H9 (cell line): ENCODE measurements around the gene MRTFB. TPM values are rescaled to one million over a fixed set of nuclear protein-coding genes. Genes with fewer than 3 reads are reported as not detected.

Experiments
- DNase-seq: peaks from one replicate; pipeline ENCODE4 v3.0.0-alpha.2; 2017
- H2AFZ ChIP-seq: one replicate; pipeline ENCODE4 v1.6.1; 2013; ENCODE audit warnings: mild to moderate bottlenecking, low read length, control low read depth, moderate library complexity
- H2AK5ac ChIP-seq: 2 replicates; pipeline ENCODE4 v1.6.1; 2013; ENCODE audit warnings: low read length, control low read depth, mixed read lengths; ENCODE audit not compliant: insufficient read length
- H2BK120ac ChIP-seq: one replicate; pipeline ENCODE4 v1.6.1; 2013; ENCODE audit warnings: low read depth, mild to moderate bottlenecking, low read length, control low read depth, inconsistent platforms; ENCODE audit not compliant: poor library complexity, severe bottlenecking
- H2BK12ac ChIP-seq: 2 replicates; pipeline ENCODE4 v1.6.1; 2013; ENCODE audit warnings: low read length, control low read depth, mixed read lengths, low read depth; ENCODE audit not compliant: insufficient read length
- H2BK15ac ChIP-seq: 2 replicates; pipeline ENCODE4 v1.6.1; 2013; ENCODE audit warnings: low read depth, low read length, control low read depth
- H2BK20ac ChIP-seq: one replicate; pipeline ENCODE4 v1.6.1; 2013; ENCODE audit warnings: low read depth, mild to moderate bottlenecking, low read length, control low read depth, inconsistent platforms; ENCODE audit not compliant: poor library complexity, severe bottlenecking
- H2BK5ac ChIP-seq: 2 replicates; pipeline ENCODE4 v1.6.1; 2013; ENCODE audit warnings: low read length, control low read depth, mixed read lengths; ENCODE audit not compliant: insufficient read length
- H3K14ac ChIP-seq: 2 replicates; pipeline ENCODE4 v1.6.1; 2013; ENCODE audit warnings: low read length, control low read depth; ENCODE audit not compliant: insufficient read depth
- H3K18ac ChIP-seq: 2 replicates; pipeline ENCODE4 v1.6.1; 2013; ENCODE audit warnings: low read depth, mild to moderate bottlenecking, mixed read lengths, low read length, control low read depth; ENCODE audit not compliant: insufficient read length
- H3K23ac ChIP-seq: 2 replicates; pipeline ENCODE4 v1.6.1; 2013; ENCODE audit warnings: low read length, control low read depth, mixed read lengths, low read depth; ENCODE audit not compliant: insufficient read length
- H3K23me2 ChIP-seq: 2 replicates; pipeline ENCODE4 v1.6.1; 2013; ENCODE audit warnings: low read depth, mild to moderate bottlenecking, mixed read lengths, low read length, control low read depth; ENCODE audit not compliant: insufficient read length, poor library complexity, severe bottlenecking
- H3K27ac ChIP-seq: 2 replicates; pipeline ENCODE4 v1.5.1; 2013; ENCODE audit warnings: low read length, control low read depth, mixed read lengths, low read depth; ENCODE audit not compliant: insufficient read length
- H3K27me3 ChIP-seq: 2 replicates; pipeline ENCODE4 v1.6.1; 2013; ENCODE audit warnings: low read length, control low read depth, inconsistent platforms; ENCODE audit not compliant: insufficient read depth
- H3K4ac ChIP-seq: 2 replicates; pipeline ENCODE4 v1.6.1; 2013; ENCODE audit warnings: low read depth, mild to moderate bottlenecking, control low read depth, inconsistent platforms, low read length, moderate library complexity
- H3K4me1 ChIP-seq: 2 replicates; pipeline ENCODE4 v1.6.1; 2013; ENCODE audit warnings: low read length, control low read depth, inconsistent platforms; ENCODE audit not compliant: insufficient read depth
- H3K4me2 ChIP-seq: 2 replicates; pipeline ENCODE4 v1.6.1; 2013; ENCODE audit warnings: low read length, control low read depth, mixed read lengths; ENCODE audit not compliant: insufficient read length, insufficient read depth
- H3K56ac ChIP-seq: 2 replicates; pipeline ENCODE4 v1.6.1; 2013; ENCODE audit warnings: low read depth, mild to moderate bottlenecking, mixed read lengths, low read length, control low read depth; ENCODE audit not compliant: insufficient read length
- H3K79me1 ChIP-seq: 2 replicates; pipeline ENCODE4 v1.6.1; 2013; ENCODE audit warnings: low read depth, mild to moderate bottlenecking, moderate library complexity, low read length, control low read depth, inconsistent platforms; ENCODE audit not compliant: insufficient read depth, poor library complexity, severe bottlenecking
- H3K79me2 ChIP-seq: 2 replicates; pipeline ENCODE4 v1.6.1; 2013; ENCODE audit warnings: low read length, control low read depth, inconsistent platforms; ENCODE audit not compliant: insufficient read depth
- H3K9ac ChIP-seq: 2 replicates; pipeline ENCODE4 v1.6.1; 2013; ENCODE audit warnings: low read length, control low read depth, mixed read lengths; ENCODE audit not compliant: insufficient read length; ENCODE audit errors: extremely low read depth
- H3K9me3 ChIP-seq: one replicate; pipeline ENCODE4 v1.6.1; 2013; ENCODE audit warnings: low read depth, low read length, inconsistent platforms; ENCODE audit not compliant: control insufficient read depth
- H3T11ph ChIP-seq: one replicate; pipeline ENCODE4 v1.6.1; 2013; ENCODE audit warnings: mild to moderate bottlenecking, low read length, control low read depth, inconsistent platforms
- H4K20me1 ChIP-seq: one replicate; pipeline ENCODE4 v1.6.1; 2013; ENCODE audit not compliant: control insufficient read depth, insufficient read length, insufficient read depth
- H4K5ac ChIP-seq: 2 replicates; pipeline ENCODE4 v1.6.1; 2013; ENCODE audit warnings: low read depth, mild to moderate bottlenecking, mixed read lengths, low read length, control low read depth; ENCODE audit not compliant: insufficient read length
- H4K8ac ChIP-seq: replicated peaks from 2 replicates; pipeline ENCODE4 v1.6.1; 2013; ENCODE audit warnings: low read length, control low read depth, mixed read lengths, low read depth; ENCODE audit not compliant: insufficient read length
- H4K91ac ChIP-seq: 2 replicates; pipeline ENCODE4 v1.6.1; 2013; ENCODE audit warnings: low read depth, mild to moderate bottlenecking, moderate library complexity, mixed read lengths, low read length, control low read depth; ENCODE audit not compliant: insufficient read length
- H3K27ac Mint-ChIP-seq, 3 experiments: 2 replicates in 2 of 3; 3 replicates in 1 of 3; pipeline ENCODE4 v1.8.0; 2020 to 2021; ENCODE audit warnings: mixed read lengths in 3 of 3, mild to moderate bottlenecking in 1 of 3, moderate library complexity in 1 of 3
- H3K27me3 Mint-ChIP-seq: 2 replicates; pipeline ENCODE4 v1.8.0; 2021; ENCODE audit warnings: low read depth, mild to moderate bottlenecking, moderate library complexity, mixed read lengths
- H3K36me3 Mint-ChIP-seq, 3 experiments: 2 replicates in 2 of 3; 3 replicates in 1 of 3; pipeline ENCODE4 v1.8.0; 2020 to 2021; ENCODE audit warnings: low read depth in 3 of 3, mixed read lengths in 3 of 3; ENCODE audit not compliant: insufficient read depth in 1 of 3
- H3K4me1 Mint-ChIP-seq, 2 experiments: 2 replicates each; pipeline ENCODE4 v1.8.0; 2020; ENCODE audit warnings: mixed read lengths in 2 of 2
- H3K4me3 Mint-ChIP-seq, 2 experiments: 2 replicates in 1 of 2; 3 replicates in 1 of 2; pipeline ENCODE4 v1.8.0; 2020 to 2021; ENCODE audit warnings: mild to moderate bottlenecking in 2 of 2, mixed read lengths in 2 of 2, moderate library complexity in 1 of 2
- H3K9me3 Mint-ChIP-seq, 2 experiments: 2 replicates in 1 of 2; 3 replicates in 1 of 2; pipeline ENCODE4 v1.8.0; 2020; ENCODE audit warnings: mild to moderate bottlenecking in 2 of 2, mixed read lengths in 2 of 2, moderate library complexity in 1 of 2
- CTCF ChIP-seq: fragments of 200-600 bp; sonication (generic); conservative IDR thresholded peaks from 3 replicates; pipeline ENCODE4 v1.8.0; 2021; ENCODE audit warnings: antibody characterized with exemption, mild to moderate bottlenecking
- WGBS: extraction: QIAGEN DNeasy Blood & Tissue Kit; methylation state at CpG from one replicate; pipeline ENCODE4 v1.1.7; 2013; ENCODE audit warnings: missing lambda C conversion rate, low lambda C conversion rate, mixed read lengths; ENCODE audit not compliant: insufficient read length; ENCODE audit errors: extremely low coverage; 5-methylcytosine and 5-hydroxymethylcytosine counted together
- total RNA-seq: library from RNA; stranded (reverse); gene quantifications from 2 replicates; pipeline ENCODE4 v1.2.1, GENCODE V29; 2021

Gene MRTFB
- total RNA-seq, 1 experiment from 2014 or later = 29.9 TPM

- no peak for DNase-seq
- H3T11ph ChIP-seq = no peak overlapping the region
- TF ChIP-seq CTCF = no peak
- Mint-ChIP-seq H3K36me3 (peaks cover 7 to 31% (median 20%) of the 10 kb centered on the region in 3 experiments), H3K27me3 (no peaks in the 10 kb centered on the region), H3K4me3 (no peak overlapping the region), H3K9me3 (no peaks in the 10 kb centered on the region), H3K27ac (peak overlapping the region in 1 of 3 experiments; percentile 68; a peak in 2 of 7 replicates), H3K4me1 (peaks cover 6 to 14% of the 10 kb centered on the region in 2 experiments)
- WGBS = no CpG with 5 or more reads among the region's 2 CpGs
- H4K20me1 ChIP-seq = no peaks in the 10 kb centered on the region
- H3K4me1 ChIP-seq = no peaks in the 10 kb centered on the region
- no peak overlapping the region for H3K23ac ChIP-seq
- H3K18ac ChIP-seq = no peak overlapping the region
- H2BK5ac ChIP-seq = no peak overlapping the region
- H4K91ac ChIP-seq = no peak overlapping the region
- no peak overlapping the region for H4K5ac ChIP-seq
- H3K4me2 ChIP-seq = no peak overlapping the region
- no peak overlapping the region for H2BK120ac ChIP-seq
- no peak overlapping the region for H3K9ac ChIP-seq
- H3K14ac ChIP-seq = no peak overlapping the region
- no peak overlapping the region for H2BK20ac ChIP-seq
- H3K79me1 ChIP-seq = peaks cover 3% of the 10 kb centered on the region
- 0 out of 2 replicates have a peak, but pooled peaks cover 1% of the 10 kb centered on the region for H3K79me2 ChIP-seq
- no peak overlapping the region for H2BK15ac ChIP-seq
- no peak overlapping the region for H3K4ac ChIP-seq
- H3K9me3 ChIP-seq = no peaks in the 10 kb centered on the region
- H3K27me3 ChIP-seq = no peaks in the 10 kb centered on the region
- H2BK12ac ChIP-seq = no peak overlapping the region
- no peak overlapping the region for H4K8ac ChIP-seq
- H3K56ac ChIP-seq = no peak overlapping the region
- no peak overlapping the region for H2AK5ac ChIP-seq
- H3K27ac ChIP-seq = no peak overlapping the region
- no peaks in the 10 kb centered on the region for H3K23me2 ChIP-seq
- no peak overlapping the region for H2AFZ ChIP-seq
Observed at GRCh38 chr16:14077918-14078317, 6.8 kb downstream of the MRTFB start.
